GM18517 (cell line): ENCODE results near the gene LDHA.
A peak's percentile ranks its signal among the peaks of the same experiment; 100 is the strongest.

Experiments
- ATAC-seq: cut with Tn5 transposase; IDR thresholded peaks from one replicate; pipeline ENCODE4 v1.9.1; 2021; ENCODE audit warnings: mild to moderate bottlenecking, moderate library complexity; ENCODE audit not compliant: unreplicated experiment

Gene LDHA

GRCh38 chr11:18394275-18394927, at the start of gene LDHA:
Gene LDHA (plus strand): TSS chr11:18394563. CDS start chr11:18396843, 2,280 bp downstream.
- peak; percentile 54 for ATAC-seq

GRCh38 chr11:18347471-18348125, 46.8 kb upstream of the LDHA start:
- no peak for ATAC-seq

- ATAC-seq = no peak
These were observed 41.8 kb upstream of the LDHA start for GRCh38 chr11:18352581-18352980.

DNA sequence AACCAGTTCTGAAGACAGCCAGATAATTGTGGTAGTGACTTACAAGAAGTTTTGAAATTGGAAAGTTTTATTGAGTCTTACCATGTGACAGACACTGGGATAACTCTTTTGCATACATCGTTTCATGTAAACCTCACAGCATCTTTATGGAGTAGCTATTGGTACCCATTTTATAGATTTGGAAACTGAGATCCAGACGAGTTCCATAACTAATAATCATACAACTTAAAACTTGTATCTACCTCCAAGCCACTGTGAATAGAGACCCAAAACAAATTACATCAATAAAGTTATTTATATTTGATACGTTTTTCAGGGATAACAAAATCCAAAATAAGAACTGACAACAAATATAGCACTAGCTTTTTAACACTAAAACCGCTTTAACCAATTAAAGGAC, 35.7 kb upstream of the LDHA start:
- no peak for ATAC-seq

- no peak for ATAC-seq
These were observed 33.2 kb upstream of the LDHA start for GRCh38 chr11:18361154-18361553.

DNA sequence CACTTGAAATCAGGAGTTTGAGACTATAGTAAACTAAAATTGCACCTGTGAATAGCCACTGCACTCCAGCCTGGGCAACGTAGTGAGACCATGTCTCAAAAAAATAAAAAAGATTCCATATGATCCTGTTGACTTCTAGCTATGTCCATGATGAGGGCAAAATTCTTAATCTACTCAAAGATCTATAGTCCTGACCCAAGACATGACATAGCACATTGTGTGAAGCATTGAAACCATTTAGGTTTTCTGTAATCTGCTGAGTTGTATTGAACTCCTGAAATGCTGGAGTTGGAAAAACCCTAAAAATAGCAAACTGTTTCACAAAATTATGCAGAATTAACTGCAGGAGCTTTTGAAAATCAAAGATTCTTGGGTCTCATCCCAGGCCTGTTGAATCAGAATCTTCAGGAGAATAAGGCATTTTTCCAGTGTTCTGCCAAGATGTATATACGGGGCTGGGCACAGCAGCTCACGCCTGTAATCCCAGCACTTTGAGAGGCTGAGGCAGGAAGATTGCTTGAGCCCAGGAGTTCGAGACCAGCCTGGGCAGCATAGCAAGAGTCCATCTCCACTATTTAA, 29.8 kb upstream of the LDHA start:
- no peak for ATAC-seq

GRCh38 chr11:18365741-18366140, 28.6 kb upstream of the LDHA start:
- no peak for ATAC-seq

GRCh38 chr11:18366286-18366685, 28.1 kb upstream of the LDHA start:
- ATAC-seq = no peak

DNA sequence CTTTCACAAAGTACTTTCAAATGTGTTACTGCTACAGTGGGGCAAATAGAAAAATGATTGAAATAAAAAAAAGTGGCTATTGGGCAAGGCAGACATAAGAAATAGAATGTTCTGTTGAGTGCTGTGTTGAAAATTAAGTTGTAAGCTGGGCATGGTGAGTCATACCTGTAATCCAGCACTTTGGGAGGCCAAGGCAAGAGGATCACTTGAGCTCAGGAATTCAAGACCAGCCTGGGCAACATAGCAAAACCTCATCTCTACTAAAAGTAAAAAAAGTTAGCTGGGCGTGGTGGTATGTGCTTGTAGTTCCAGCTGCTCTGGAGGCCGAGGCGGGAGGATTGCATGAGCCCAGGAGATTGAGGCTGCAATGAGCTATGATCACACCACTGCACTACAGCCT, 26.9 kb upstream of the LDHA start:
- ATAC-seq = no peak

DNA sequence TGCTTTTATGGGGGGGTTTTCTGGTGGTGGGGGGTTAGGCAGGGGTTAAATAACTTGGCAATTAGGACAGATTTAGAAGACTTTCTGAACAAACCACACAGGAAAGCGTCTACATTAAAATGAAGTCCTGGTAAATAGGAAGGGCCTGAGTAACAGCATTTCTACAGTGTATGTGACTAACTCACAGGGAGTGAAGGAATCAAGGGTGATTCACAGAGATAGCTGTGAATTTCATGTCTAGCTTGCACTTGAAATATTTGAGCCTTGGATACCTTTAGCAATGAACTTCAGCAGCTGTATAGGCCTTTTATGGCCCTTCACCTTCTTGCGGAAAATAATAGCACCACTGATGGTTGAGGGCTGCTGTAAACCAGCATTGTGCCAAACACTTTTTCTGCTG, 26.1 kb upstream of the LDHA start:
- ATAC-seq = no peak

DNA sequence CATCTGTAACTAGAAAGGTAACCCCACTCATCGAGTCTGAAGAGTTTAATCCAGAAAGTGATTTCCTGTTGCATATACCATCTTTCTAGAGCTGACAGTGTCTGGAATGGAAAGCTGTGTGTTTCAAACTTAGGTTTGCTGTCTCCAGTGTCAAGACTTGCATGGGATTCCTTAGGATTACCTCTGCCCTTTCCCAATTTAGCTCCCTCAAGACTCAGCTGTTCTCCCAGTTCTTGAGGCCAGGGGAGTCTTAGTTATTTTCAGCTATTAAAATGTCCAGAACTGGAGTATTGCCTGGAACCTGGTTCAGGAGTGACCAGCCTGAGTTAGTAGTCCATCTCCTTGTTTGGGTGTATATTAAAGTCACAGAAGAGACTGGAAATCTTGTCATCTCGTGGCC, 25.0 kb upstream of the LDHA start:
- no peak for ATAC-seq

DNA sequence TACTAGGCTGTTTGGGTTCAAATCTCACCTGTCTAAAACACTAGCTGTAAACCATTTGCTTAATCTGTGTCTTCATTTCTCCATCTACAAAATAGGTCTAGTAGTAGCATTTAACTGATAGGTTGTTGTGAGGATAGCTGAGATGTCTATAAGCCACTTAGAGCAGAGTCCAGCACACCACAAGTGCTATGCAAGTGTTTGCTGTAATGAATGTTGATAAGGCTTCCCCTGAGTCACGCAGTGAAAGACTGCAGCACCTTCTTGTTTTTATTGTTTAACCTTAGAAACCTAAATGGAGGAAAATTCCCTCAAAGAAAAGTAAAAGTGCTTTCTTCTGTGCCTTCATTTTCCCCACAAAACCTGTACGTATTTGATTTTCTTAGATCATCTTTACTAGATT, 23.1 kb upstream of the LDHA start:
- no peak for ATAC-seq

DNA sequence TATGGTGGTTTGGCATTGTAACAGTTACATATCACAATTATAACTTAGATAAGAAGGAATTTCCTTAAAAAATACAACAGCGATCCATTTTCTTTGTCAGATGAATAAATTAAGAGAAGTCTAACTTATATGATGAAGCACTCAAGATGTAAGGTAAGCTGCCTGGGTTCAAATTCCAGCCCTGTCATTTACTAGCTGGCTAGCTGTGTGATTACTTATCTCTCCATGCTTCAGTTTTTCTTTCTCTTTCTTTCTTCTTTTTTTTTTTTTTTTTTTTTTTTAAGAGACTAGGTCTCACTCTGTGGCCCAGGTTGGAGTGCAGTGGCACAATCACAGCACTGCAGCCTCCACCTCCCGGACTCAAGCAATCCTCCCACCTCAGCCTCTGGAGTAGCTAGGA, 22.2 kb upstream of the LDHA start:
- no peak for ATAC-seq

GRCh38 chr11:18374956-18375355, 19.4 kb upstream of the LDHA start:
- no peak for ATAC-seq

DNA sequence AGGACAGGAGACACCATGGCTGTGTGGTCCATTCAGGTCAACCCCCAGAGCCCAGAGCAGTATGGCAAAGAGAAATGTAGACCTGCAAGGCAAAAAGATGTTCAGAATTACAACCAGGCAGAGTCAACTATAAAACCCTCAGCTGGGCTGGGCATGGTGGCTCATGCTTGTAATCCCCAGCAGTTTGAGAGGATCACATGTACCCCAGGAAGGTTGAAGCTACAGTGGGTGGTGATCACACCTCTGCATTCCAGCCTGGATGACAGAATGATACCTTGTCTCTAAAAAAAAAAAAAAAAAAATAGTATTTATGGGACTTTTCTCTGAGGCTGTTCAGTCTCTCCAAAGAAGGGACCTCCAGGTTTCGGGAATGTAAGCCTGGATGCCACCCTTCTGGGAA, 18.4 kb upstream of the LDHA start:
- no peak for ATAC-seq

GRCh38 chr11:18379201-18379600, 15.2 kb upstream of the LDHA start:
- no peak for ATAC-seq

GRCh38 chr11:18383388-18384156, 10.8 kb upstream of the LDHA start:
- peak; percentile 83 for ATAC-seq

GRCh38 chr11:18384157-18384641, 10.2 kb upstream of the LDHA start:
- ATAC-seq = peak; percentile 46

DNA sequence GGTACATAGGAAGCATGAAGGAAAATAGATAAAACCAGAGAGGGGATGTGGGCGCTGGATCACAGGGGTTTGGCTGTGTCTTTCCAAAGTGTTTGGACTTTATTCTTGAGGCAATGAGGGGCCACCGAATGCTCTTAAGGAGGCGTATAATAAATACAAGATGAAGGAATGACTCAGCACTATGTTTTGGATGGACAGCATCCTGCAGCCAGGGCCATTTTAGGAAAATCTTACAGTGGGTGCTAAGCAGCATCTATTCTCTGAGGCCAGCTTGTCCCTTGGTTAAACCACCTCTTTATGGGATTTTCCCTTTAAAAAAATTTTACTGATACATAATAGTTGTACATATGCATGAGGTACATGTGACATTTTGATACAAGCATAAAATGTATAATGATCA, 4.3 kb upstream of the LDHA start:
- no peak for ATAC-seq

DNA sequence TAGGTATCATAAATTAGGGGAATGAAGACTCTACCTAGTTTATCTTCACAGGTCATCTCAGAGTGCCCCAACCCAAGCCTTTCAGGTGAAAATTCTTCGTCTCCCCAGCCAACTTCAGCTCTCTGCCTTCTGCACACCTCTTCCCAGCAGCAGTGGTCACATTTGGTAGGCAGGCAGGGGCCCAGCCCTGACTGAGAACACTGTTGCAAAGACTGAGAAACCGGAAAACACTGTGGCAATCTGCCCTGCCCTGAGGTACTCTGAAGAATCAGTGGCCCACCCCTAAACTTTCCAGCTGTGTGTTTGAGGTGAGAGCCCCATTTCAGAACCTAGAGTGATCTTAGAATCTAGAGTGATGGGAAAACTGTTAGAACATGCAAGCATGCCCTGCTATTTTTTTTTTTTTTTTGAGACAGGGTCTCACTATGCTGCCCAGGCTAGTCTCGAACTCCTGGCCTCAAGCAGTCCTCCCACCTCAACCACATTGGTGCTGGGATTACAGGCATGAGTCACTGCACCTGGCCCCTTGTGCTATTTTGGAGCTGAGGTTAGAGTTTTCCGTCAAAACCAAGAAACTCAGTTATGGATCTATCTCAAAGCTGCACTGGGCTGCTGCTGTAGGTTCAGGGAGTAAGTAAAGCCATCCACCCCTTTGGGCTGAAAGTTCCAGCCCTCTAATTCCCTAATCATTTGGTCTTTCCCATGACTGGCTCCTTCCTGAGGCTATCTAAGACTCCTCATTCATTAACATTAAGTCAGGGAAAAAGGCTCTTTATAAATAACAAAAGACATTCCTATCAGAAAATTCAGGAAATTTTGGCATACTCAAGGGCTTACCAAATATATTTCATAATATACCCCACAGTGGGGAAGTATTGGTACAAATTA, 1.7 kb upstream of the LDHA start:
- no peak for ATAC-seq
